Tibial artery (tissue), 4 donors: ENCODE measurements around the gene SFI1.

ENCODE experiments used
- DNase-seq, 2 donors: peaks; one replicate each; pipeline ENCODE4 v3.0.0-alpha.2; 2019
- H3K27ac ChIP-seq, 2 donors: fragments of 200-600 bp; sonication (generic) in 1 of 2; 1 replicate in 1 of 2; 2 replicates in 1 of 2; pipeline ENCODE4 v1.5.1; 2018 to 2019; ENCODE audit warnings: mild to moderate bottlenecking in 1 of 2
- H3K27me3 ChIP-seq, 2 donors: fragments of 200-600 bp; sonication (generic) in 1 of 2; one replicate each; pipeline versions ENCODE4 v1.5.1 to v1.6.0; 2016 to 2019
- H3K36me3 ChIP-seq, 3 donors: fragments of 200-600 bp; sonication (generic) in 2 of 3; one replicate each; pipeline ENCODE4 v1.5.1; 2016 to 2019; ENCODE audit warnings: mild to moderate bottlenecking in 2 of 3
- H3K4me1 ChIP-seq, 4 donors: fragments of 200-600 bp; sonication (generic) in 2 of 4; 1 replicate in 3 of 4; 2 replicates in 1 of 4; pipeline ENCODE4 v1.5.1; 2016 to 2019
- H3K4me3 ChIP-seq, 2 donors: fragments of 200-600 bp; sonication (generic) in 1 of 2; 1 replicate in 1 of 2; 2 replicates in 1 of 2; pipeline ENCODE4 v1.5.1; 2018 to 2019; ENCODE audit warnings: mild to moderate bottlenecking in 2 of 2
- H3K9me3 ChIP-seq, 3 donors: fragments of 200-600 bp; sonication (generic) in 1 of 3; one replicate each; pipeline ENCODE4 v1.5.1; 2016 to 2019
- CTCF ChIP-seq, 2 experiments: fragments of 200-600 bp in 1 of 2; fragments of 450-650 bp in 1 of 2; IDR thresholded peaks; one replicate each; pipeline ENCODE4 v1.5.1; 2017 to 2019; ENCODE audit warnings: antibody characterized with exemption in 2 of 2, mild to moderate bottlenecking in 1 of 2, moderate library complexity in 1 of 2
- intact Hi-C: fragments of 100-400 bp; cut with DNase I; formaldehyde crosslinking; loops from one replicate; pipeline ENCODE4 v1.15.0; 2023; ENCODE audit warnings: low total_unique reads

SFI1 gene

GRCh38 chr22:31651664-31652063 is 155.3 kb downstream of the SFI1 start:
- H3K36me3 ChIP-seq, result peaks cover 14 to 35% (median 27%) of the 10 kb centered on the region in 3 donors
- no peak overlapping the region for H3K27ac ChIP-seq
- H3K4me1 ChIP-seq, result peaks cover 0 to 11% (median 0%) of the 10 kb centered on the region in 4 donors
- H3K4me3 ChIP-seq, result no peak overlapping the region
- no peak for DNase-seq
- no peaks in the 10 kb centered on the region for H3K27me3 ChIP-seq
- TF ChIP-seq CTCF (IDR thresholded peaks at IDR 0.05), result no peak
- no peaks in the 10 kb centered on the region for H3K9me3 ChIP-seq
- intact Hi-C loops, result no loop called here

- H3K4me1 ChIP-seq, result peaks cover 0 to 11% (median 0%) of the 10 kb centered on the region in 4 donors
- peaks cover 10 to 31% (median 23%) of the 10 kb centered on the region in 3 donors for H3K36me3 ChIP-seq
- TF ChIP-seq CTCF (IDR thresholded peaks at IDR 0.05), result no peak
- DNase-seq, result no peak
- no peak overlapping the region for H3K4me3 ChIP-seq
- no peak overlapping the region for H3K27ac ChIP-seq
- intact Hi-C loops, result no loop called here
- H3K9me3 ChIP-seq, result no peaks in the 10 kb centered on the region
- H3K27me3 ChIP-seq, result no peaks in the 10 kb centered on the region
Measured at GRCh38 chr22:31652088-31652487, 155.8 kb downstream of the SFI1 start.

- DNase-seq, result no peak
- Histone ChIP-seq H3K36me3 (peaks cover 0 to 21% (median 13%) of the 10 kb centered on the region in 3 donors), H3K27ac (no peak overlapping the region), H3K27me3 (no peaks in the 10 kb centered on the region), H3K4me3 (no peak overlapping the region), H3K9me3 (no peaks in the 10 kb centered on the region), H3K4me1 (peaks cover 0 to 11% (median 0%) of the 10 kb centered on the region in 4 donors)
- intact Hi-C loops, result no loop called here
- no peak for TF ChIP-seq CTCF (IDR thresholded peaks at IDR 0.05)
Measured at GRCh38 chr22:31652911-31653684, 156.8 kb downstream of the SFI1 start.

- no peak for TF ChIP-seq CTCF (IDR thresholded peaks at IDR 0.05)
- Histone ChIP-seq H3K36me3 (peaks cover 0 to 12% (median 6%) of the 10 kb centered on the region in 3 donors), H3K4me1 (peaks cover 0 to 11% (median 0%) of the 10 kb centered on the region in 4 donors), H3K27ac (no peak overlapping the region), H3K27me3 (no peaks in the 10 kb centered on the region), H3K9me3 (no peaks in the 10 kb centered on the region), H3K4me3 (no peak overlapping the region)
- intact Hi-C loops, result no loop called here
- DNase-seq, result no peak
Measured at GRCh38 chr22:31653944-31654343, 157.6 kb downstream of the SFI1 start.

GRCh38 chr22:31654408-31654807 is 158.1 kb downstream of the SFI1 start:
- peaks cover 0 to 8% (median 1%) of the 10 kb centered on the region in 3 donors for H3K36me3 ChIP-seq
- no peaks in the 10 kb centered on the region for H3K9me3 ChIP-seq
- intact Hi-C loops, result no loop called here
- no peak overlapping the region for H3K27ac ChIP-seq
- TF ChIP-seq CTCF (IDR thresholded peaks at IDR 0.05), result no peak
- H3K4me1 ChIP-seq, result peaks cover 0 to 11% (median 0%) of the 10 kb centered on the region in 4 donors
- no peaks in the 10 kb centered on the region for H3K27me3 ChIP-seq
- no peak for DNase-seq
- no peak overlapping the region for H3K4me3 ChIP-seq
